HL-60 (cell line): ENCODE results near the gene VWC2.

Experiments
- DNase-seq, 2 experiments: peaks; one replicate each; pipeline ENCODE4 v3.0.0-alpha.2; 2010 to 2020; ENCODE audit warnings: low read depth in 1 of 2, low spot score in 1 of 2
- H3K27ac ChIP-seq: fragments of 250-450 bp; sonication (Bioruptor Pico); replicated peaks from 2 replicates; pipeline ENCODE4 v1.5.1; 2020; ENCODE audit warnings: mild to moderate bottlenecking, moderate library complexity
- H3K27me3 ChIP-seq: fragments of 250-450 bp; sonication (Bioruptor Pico); 2 replicates; pipeline ENCODE4 v1.5.1; 2021; ENCODE audit warnings: mild to moderate bottlenecking, moderate library complexity; ENCODE audit not compliant: insufficient read depth, poor library complexity, severe bottlenecking
- H3K4me3 ChIP-seq: replicated peaks from 2 replicates; pipeline ENCODE4 v1.5.1; 2011; ENCODE audit warnings: mild to moderate bottlenecking, control low read depth, low read length; ENCODE audit not compliant: insufficient read depth
- GABPA ChIP-seq: IDR thresholded peaks from 2 replicates; pipeline ENCODE4 v1.6.1; 2012; ENCODE audit warnings: low read depth
- POLR2AphosphoS5 ChIP-seq: IDR thresholded peaks from 2 replicates; pipeline ENCODE4 v1.6.1; 2012; ENCODE audit warnings: low read depth
- SPI1 ChIP-seq: IDR thresholded peaks from 2 replicates; pipeline ENCODE4 v1.6.1; 2012; ENCODE audit warnings: low read depth, mild to moderate bottlenecking, borderline replicate concordance
- TF ChIP-seq, protein P1 (sequence below): IDR thresholded peaks from 2 replicates; pipeline ENCODE4 v1.6.1; 2012; ENCODE audit warnings: low read depth; ENCODE audit not compliant: insufficient replicate concordance
- TF ChIP-seq, protein P2 (sequence below): IDR thresholded peaks from one replicate; pipeline ENCODE4 v1.5.1; 2011; ENCODE audit warnings: low read length, control low read depth, inconsistent platforms; ENCODE audit not compliant: insufficient read depth

VWC2 gene

DNA sequence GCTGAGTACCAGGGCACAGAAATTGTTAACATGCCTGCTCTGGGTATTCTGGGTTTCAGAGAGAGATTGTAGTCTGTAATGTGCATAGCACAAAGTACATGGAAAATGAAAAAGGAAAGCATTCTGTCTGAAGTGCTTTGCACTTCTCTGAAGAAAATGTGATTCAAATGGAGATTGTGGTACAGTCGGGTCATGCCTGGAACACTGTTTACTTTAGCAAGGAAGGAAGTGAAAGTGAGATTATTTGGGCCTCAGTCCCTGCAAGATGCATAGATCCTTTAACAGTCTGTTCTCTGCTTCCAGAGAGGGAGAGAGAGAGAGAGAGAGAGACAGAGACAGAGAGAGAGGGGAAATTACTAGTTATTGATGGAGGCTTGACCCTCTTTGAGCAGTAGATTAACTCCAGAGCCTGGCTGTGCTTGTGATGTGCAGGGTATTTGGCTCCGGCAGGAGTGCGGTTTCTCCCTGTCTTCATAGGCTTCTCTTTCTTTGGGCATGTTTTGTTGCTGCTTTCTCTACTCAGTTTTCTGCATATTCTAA lies 5.4 kb downstream of the VWC2 start:
- Histone ChIP-seq H3K4me3 (no peak overlapping the region), H3K27me3 (peaks cover 45% of the 10 kb centered on the region), H3K27ac (no peak overlapping the region)
- TF ChIP-seq, protein P1, sequence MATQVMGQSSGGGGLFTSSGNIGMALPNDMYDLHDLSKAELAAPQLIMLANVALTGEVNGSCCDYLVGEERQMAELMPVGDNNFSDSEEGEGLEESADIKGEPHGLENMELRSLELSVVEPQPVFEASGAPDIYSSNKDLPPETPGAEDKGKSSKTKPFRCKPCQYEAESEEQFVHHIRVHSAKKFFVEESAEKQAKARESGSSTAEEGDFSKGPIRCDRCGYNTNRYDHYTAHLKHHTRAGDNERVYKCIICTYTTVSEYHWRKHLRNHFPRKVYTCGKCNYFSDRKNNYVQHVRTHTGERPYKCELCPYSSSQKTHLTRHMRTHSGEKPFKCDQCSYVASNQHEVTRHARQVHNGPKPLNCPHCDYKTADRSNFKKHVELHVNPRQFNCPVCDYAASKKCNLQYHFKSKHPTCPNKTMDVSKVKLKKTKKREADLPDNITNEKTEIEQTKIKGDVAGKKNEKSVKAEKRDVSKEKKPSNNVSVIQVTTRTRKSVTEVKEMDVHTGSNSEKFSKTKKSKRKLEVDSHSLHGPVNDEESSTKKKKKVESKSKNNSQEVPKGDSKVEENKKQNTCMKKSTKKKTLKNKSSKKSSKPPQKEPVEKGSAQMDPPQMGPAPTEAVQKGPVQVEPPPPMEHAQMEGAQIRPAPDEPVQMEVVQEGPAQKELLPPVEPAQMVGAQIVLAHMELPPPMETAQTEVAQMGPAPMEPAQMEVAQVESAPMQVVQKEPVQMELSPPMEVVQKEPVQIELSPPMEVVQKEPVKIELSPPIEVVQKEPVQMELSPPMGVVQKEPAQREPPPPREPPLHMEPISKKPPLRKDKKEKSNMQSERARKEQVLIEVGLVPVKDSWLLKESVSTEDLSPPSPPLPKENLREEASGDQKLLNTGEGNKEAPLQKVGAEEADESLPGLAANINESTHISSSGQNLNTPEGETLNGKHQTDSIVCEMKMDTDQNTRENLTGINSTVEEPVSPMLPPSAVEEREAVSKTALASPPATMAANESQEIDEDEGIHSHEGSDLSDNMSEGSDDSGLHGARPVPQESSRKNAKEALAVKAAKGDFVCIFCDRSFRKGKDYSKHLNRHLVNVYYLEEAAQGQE, result no peak
- TF ChIP-seq SPI1 (no peak), POLR2AphosphoS5 (no peak), GABPA (no peak)
- TF ChIP-seq, protein P2, sequence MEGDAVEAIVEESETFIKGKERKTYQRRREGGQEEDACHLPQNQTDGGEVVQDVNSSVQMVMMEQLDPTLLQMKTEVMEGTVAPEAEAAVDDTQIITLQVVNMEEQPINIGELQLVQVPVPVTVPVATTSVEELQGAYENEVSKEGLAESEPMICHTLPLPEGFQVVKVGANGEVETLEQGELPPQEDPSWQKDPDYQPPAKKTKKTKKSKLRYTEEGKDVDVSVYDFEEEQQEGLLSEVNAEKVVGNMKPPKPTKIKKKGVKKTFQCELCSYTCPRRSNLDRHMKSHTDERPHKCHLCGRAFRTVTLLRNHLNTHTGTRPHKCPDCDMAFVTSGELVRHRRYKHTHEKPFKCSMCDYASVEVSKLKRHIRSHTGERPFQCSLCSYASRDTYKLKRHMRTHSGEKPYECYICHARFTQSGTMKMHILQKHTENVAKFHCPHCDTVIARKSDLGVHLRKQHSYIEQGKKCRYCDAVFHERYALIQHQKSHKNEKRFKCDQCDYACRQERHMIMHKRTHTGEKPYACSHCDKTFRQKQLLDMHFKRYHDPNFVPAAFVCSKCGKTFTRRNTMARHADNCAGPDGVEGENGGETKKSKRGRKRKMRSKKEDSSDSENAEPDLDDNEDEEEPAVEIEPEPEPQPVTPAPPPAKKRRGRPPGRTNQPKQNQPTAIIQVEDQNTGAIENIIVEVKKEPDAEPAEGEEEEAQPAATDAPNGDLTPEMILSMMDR, result no peak
- no peak for DNase-seq

DNA sequence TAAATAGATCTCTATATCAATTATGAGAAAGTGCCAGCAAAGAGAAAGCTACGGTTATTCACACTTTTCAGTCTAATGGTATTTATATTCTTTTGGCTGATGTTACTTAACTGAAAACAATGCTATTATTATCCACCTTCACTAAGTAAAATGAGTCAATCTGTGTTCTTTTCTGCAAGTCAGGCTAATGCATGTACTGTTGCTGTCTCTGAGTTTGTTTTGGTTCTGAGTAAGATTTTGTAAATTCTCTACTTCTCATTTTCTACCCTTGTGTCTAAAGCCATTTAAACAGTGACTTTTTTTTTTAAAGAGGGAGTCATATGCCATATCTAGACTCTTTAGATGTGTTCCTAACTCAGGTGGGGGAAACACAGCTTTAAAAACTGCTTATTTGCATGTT lies 7.5 kb downstream of the VWC2 start:
- H3K4me3 ChIP-seq, result no peak overlapping the region
- peaks cover 30% of the 10 kb centered on the region for H3K27me3 ChIP-seq
- DNase-seq, result no peak
- no peak for TF ChIP-seq SPI1
- TF ChIP-seq GABPA, result no peak
- TF ChIP-seq POLR2AphosphoS5, result no peak
- TF ChIP-seq, protein P1, result no peak
- TF ChIP-seq, protein P2, result no peak
- no peak overlapping the region for H3K27ac ChIP-seq

DNA sequence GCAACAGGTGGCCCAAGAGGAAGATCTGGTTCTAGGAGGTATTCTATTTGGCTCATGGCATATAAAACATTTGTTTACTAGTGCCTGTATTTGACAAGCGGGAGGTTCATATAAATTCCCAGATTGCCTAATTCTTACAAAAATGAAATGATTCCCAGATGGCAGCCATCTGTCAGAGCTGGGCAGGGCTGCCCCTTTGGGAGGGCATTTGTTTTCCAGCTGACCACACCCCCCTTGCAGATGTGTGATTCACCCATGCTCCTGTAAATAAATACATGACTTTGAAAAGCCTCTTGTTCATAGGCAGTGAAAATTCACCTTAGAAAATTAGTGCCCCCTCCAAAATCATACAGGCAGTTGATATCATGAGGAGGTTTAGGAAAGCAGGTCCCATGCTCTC lies 8.6 kb downstream of the VWC2 start:
- DNase-seq, result no peak

More for the DNA sequence above, 8.6 kb downstream of the VWC2 start:
- peaks cover 20% of the 10 kb centered on the region for H3K27me3 ChIP-seq
- no peak overlapping the region for H3K4me3 ChIP-seq
- H3K27ac ChIP-seq, result no peak overlapping the region
- TF ChIP-seq, protein P1, result no peak
- TF ChIP-seq GABPA (no peak), POLR2AphosphoS5 (no peak), SPI1 (no peak)
- TF ChIP-seq, protein P2, result no peak
